Measurements from ENCODE around the gene TTC1.
"Not testable (repeated sequence)": the region's sequence is repeated elsewhere in the genome, so short reads cannot be mapped to it uniquely, and the experiment has no call there.

TTC1 gene

DNA sequence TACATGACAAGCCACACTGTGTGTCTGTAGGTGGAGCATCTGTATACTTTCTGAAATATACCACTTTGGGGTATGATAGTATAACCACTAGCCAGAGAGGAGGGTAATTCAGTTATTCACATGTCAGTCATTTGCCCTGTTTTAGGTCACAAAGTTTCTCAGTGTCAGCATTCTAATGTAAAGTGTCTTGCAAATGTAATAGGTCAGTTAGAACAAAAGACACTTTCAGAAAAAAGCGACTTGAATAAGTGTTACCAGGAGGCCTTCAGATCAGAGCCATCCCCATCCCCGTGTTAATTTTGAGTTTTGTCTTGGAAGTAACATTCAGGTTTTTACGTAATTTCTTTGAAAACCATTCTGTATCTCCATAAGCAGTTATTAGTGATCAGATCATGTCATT lies 33.7 kb downstream of the TTC1 start:
- no peak for DNase-seq (ENCODE audit: low spot score)

DNA sequence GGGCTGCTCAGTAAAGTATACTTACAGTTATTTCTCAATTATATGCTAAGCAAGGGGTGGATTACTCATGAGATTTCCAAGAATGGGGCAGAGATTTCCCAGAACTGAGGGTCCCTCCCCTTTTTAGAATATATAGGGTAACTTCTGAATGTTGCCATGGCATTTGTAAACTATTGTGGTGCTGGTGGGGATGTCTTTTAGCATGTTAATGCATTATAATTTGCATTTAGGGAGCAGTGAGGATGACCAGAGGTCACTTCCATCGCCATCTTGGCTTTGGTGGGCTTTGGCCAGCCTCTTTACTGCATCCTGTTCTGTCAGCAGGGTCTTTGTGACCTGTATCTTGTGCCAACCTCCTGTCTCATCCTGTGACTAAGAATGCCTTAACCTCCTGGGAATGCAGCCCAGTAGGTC lies 35.5 kb downstream of the TTC1 start:
- DNase-seq (ENCODE audit: low spot score): no peak

DNA sequence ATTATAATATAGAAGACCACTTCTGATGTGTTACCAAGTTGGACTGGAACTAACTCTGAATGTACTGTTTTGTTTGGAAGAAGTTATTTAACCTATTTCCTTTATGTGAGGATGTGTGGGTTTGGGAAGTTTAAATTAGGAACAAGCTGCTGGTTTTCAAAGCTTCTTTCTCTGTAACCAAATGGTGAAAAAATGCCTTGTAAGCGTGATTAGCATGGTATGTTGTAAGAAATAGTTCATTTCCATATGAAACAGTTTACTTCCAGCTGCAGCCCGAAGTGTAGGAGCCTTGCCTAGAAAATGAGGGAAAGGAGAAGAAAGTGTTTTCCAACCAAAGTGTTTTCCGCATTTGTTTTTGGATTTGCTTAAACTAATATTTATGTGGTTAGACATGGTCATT lies 36.0 kb downstream of the TTC1 start:
- DNase-seq (ENCODE audit: low spot score): no peak

DNA sequence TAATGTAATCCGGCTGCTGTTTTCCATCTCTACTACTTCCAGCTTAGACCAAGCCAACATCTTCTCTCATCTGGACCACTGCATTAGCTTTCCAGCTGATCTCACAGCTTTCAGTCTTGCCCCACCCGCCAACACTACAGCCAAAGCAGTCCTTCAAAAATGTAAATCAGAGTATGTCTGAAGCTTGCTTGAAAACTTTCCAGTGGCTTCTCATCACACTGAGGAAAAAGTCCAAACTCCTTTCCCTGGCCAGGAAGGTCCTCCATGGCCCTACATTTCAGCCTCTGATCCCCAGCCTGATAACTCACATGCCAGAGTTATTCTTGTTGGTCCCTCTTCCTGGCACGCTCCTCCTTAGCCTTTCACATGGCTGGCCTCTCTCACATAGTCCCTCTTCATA lies 38.5 kb downstream of the TTC1 start:
- no peak for DNase-seq (ENCODE audit: low spot score)

DNA sequence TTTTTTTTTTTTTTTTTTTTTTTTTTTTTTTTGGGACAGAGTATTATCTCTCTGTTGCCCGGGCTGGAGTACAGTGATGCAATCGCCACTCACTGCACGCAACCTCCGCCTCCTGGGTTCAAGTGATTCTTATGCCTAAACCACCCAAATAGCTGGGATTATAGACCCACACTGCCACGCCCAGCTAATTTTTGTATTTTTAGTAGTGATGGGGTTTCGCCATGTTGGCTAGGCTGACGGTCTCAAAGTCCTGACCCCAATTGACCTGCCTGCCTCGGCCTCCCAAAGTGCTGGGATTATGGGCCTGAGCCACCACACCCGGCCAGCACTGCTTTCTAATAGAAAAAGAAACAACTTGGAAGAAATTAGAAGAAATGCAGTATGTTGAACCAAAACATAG lies 39.2 kb downstream of the TTC1 start:
- DNase-seq (ENCODE audit: low spot score): no peak

DNA sequence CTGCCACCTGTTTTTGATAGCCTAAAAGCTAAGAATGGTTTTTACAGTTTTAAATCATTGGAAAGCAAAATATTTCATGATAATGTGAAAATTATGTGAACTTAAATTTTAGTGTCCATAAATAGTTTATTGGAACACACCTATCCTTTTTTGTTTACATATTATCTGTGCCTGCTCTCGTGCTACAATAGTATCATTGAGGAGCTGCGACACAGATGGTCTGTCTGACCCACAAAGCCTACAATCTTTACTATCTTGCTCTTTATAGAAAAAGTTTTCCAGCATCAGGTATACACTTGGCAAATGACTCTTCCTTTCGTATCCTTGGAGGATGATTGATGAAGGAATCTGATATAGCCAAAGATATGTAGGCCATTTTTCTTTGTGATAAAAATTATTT lies 40.2 kb downstream of the TTC1 start:
- DNase-seq (ENCODE audit: low spot score): no peak

DNA sequence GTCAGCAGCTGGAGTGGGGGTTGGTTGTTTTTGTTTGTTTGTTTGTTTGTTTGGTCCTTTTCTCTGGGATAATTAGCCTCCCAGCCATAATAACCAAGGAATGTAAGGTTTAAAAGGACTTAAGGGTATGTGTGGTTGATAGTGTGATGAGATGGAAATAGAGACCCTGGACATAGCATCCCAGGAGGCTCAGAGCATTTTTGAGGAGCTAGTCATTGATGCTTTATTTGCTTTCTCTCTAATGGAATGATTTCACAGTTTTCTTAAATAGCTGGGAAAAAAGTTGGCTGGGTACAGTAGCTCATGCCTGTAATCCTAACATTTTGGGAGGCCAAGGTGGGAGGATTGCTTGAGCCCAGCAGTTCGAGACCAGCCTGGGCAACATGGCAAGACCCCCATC lies 45.1 kb downstream of the TTC1 start:
- DNase-seq (ENCODE audit: low spot score): no peak

DNA sequence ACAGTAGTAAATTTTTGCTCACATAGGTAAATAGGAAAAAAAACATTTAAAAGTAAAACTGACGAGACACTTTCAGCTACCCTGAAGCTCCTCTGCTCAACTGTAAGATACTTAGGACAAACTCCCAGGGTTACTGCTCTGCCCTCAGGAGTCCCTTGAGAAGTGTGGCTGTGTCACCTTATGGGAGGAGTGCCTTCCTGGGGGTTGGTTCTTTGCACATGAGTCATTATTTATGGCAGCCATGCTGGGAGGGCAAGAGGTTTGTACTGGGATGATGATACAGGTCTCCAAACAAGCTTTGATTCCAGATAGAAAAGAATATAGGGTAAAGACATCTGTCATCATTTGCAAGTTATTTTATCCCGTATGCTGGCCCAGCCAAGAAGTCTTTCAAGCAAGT lies 45.9 kb downstream of the TTC1 start:
- DNase-seq (ENCODE audit: low spot score): no peak

DNA sequence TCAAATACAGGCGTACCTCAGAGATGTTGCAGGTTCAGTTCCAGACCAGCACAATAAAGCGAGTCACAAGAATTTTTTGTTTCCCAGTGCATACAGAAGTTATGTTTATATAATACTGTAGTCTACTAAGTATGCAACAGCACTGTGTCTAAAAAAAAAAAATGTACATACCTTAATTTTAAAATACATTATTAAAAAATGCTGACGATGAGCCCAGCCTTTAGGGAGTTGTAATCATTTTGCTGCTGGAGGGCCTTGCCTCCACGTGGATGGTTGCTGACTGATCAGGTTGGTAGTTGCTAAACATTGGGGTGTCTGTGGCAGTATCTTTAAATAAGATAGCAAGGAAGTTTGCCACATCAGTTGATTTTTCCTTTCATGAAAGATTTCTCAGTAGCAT lies 48.3 kb downstream of the TTC1 start:
- DNase-seq (ENCODE audit: low spot score): no peak

DNA sequence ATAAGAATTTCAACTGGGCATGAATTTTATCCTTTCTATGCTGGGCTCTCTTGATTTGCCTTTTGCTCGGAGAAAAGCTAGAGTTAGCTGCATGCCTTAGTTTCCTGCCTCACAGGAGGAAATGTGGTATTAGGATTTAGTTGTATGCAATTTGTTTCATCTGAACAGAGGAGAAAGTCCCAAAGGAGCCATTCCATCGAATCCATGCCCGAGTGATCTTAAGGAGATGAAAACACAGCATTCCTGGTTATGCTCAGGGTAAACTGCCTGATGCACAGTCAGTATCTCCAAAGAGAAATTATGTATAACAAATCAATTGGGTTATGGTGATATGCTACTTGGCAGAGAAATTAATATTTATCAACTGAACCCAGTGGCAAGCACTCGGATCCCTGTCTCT lies 51.1 kb downstream of the TTC1 start:
- no peak for DNase-seq (ENCODE audit: low spot score)

DNA sequence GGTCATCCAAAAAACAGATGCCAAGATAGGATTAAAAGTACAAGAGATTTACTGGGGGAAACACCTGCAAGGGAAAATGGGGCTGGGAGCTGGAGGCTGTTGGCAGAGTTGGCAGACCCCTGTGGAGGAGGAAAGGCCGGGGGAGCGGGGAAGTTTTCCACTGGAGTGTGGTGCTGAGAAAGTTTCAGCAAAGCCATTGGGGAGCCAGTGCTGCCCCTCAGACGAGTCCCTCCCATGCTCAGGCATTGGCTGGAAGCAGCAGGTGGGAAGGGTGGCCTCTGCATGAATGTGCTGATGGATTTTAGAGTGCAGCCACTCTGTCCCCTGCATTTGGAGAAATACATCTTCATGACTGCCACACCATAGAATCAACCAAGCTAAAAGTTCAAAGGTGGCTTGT lies 52.8 kb downstream of the TTC1 start:
- DNase-seq (ENCODE audit: low spot score): no peak

DNA sequence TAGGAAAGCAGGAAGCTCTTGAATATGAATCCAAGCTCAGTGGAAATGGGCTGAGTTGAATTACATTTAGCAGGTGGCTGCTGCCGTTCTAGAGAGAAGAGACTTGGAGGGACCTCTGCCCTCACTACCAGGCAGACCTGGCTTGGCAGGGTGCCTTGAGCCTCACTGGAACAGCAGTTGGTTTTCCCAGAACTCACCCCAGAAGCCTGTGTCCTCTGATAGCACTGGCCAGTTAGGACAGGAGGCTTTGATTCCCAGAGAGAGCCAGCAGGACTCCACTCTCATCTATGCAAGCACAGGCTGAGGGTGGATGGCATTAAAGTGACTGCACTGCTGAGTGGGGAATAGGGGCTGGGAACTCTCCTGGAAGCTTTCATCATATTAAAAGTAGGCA lies 55.5 kb downstream of the TTC1 start:
- DNase-seq (ENCODE audit: low spot score): no peak

DNA sequence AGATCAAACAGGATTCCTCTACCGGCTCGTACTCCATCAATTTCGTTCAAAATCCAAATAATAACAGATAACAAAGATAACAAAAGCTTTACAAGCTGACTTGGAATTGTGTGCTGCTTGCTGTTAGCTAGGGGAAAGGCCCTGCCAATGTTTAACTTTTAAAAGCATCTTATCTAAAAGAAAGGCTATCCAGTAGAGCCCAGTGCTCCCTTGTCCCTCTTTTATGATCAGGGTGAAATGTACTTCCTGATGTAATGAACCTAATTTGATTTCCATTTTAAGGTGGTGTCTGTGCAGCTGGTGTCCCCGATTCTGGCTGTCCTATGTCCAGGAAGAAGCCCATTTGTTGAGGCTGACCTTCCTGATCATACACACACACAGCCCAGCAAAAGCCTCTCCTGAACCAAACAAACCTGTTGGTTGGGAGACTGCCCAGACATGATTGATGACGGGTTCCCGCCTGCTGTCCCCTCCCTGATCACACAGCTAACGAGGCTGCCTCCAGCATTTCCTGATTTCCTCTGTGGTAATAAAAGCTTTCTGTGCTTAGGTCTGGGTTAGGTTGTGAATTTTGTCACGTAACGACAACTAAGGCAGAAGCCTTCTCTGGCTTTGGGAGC lies 56.2 kb downstream of the TTC1 start:
- no peak for DNase-seq (ENCODE audit: low spot score)

DNA sequence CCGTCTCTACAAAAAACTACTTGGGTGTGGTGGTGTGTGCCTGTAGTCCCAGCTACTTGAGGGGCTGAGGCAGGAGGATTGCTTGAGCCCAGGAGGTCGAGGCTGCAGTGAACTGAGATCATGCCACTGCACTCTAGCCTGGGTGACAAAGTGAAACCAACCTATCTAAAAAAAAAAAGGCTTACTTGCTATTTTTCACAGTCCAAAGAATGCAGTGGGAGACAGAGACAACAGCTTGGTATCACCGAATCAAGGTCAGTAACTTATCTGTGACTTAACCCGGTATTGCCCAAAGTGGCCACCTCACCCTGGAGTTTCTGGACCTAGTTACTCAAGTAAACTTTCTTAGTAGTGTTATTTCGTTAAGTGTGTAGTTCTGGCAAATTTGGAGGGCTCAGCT lies 60.2 kb downstream of the TTC1 start:
- not testable (repeated sequence) for DNase-seq (ENCODE audit: low spot score)

DNA sequence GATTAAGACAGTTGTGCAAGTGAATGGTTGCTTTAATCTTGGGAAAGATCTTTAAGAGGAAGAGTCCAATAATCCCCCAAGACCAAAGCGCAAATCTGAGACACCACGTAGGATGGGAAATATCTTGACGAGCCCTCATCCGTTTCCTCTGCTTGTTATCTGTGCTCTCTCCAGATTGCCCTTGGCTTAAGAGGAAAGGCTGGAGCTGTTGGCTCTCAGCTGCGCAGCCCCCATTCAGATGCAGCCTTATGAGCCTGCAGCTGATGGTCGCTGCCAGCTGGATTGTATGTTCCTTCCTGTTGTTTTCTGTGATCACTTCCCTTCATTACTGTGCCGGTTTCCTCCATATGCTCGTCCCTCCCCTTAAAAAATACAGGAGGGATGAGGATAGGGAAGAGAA lies 62.6 kb downstream of the TTC1 start:
- no peak for DNase-seq (ENCODE audit: low spot score)

DNA sequence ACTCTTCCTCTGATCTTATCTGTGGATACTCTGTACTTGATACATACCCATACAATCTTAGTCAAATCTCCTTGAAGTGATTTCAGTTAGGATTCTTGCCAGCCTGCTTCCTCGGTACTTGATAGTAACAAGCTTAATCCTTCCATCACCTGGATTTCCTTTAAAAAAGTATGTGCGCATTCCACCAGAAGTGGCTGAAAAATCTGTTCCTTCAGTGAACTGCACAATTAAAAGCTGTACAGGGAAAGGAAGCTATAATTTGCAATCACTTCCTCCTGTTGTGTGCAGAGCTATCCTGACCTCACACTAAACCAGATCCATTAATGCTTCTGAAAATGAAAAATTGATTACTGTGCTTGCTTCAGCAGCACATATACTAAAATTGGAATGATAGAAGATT lies 63.0 kb downstream of the TTC1 start:
- DNase-seq (ENCODE audit: low spot score): no peak

DNA sequence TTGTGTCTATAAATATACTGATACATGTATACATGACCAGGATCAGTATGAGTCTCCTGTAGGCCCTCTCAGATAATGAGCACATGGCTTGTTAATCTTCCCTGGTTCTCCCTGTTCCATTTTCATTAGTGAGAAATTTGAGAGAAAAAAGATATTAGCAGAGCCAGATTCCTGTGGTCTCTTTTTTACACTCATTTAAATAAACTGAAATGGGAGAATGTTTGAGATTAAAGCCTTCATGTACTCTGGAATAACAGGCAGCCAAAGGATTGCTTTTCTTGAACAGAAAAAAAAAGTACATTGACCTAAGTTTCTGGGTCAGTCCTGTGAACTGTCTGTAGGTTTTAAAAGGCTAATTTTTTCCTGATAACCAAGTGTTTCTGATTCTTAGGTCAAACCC lies 66.1 kb downstream of the TTC1 start:
- DNase-seq (ENCODE audit: low spot score): no peak

DNA sequence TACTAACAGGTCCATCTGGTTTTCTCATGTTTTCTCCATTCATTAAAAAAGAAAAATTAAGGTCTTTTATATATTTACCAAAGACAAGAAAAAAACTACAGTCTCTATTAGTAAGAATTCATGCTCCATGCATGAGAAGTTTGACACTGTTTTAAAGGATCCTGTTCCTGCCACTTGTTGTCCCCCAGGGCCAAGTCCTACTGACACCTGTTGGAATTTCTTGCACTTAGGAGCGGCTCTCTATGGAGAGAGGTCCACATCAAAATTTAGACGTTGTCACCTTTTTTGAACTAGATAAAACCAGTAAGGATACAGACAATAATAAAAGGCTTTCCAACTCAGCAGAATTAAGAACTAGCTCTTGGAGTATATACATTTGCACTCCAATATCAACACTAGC lies 68.1 kb downstream of the TTC1 start:
- DNase-seq (ENCODE audit: low spot score): no peak

DNA sequence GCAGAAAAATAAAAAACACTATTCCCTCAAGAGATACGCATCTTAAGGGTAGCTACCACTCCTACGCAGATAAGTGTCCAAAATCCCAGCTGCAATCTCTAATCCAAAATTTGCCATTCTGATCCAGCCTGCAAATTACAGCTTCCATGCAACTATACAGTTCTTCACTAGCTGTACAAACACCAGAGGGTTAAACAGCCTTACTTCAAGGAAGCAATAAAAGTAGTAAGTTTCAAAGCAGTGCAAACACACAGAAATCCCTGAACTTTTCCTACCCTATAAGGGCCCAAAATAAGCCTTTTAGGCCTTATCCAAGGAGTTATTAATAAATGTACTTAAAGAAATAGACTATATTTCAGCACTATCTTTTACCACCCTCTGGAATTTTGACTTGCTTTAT lies 70.8 kb downstream of the TTC1 start:
- no peak for DNase-seq (ENCODE audit: low spot score)

DNA sequence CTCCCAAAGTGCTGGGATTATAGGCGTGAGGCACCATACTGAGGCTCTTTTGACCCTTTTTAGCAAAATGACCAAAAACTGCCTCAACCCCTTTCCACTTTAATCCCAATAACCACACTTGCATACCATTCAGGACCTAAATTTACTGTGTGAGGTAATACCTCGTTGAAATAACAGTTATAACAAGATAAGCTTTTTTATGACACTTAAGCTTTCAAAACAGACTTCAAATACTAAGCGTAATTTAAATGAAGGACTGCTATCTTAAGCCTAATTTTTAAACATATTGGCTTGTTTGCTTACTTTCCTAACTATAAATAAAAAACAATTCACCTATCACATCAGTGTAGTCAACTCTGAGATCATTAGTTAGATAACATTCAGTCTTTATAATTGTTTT lies 72.6 kb downstream of the TTC1 start:
- DNase-seq (ENCODE audit: low spot score): no peak

DNA sequence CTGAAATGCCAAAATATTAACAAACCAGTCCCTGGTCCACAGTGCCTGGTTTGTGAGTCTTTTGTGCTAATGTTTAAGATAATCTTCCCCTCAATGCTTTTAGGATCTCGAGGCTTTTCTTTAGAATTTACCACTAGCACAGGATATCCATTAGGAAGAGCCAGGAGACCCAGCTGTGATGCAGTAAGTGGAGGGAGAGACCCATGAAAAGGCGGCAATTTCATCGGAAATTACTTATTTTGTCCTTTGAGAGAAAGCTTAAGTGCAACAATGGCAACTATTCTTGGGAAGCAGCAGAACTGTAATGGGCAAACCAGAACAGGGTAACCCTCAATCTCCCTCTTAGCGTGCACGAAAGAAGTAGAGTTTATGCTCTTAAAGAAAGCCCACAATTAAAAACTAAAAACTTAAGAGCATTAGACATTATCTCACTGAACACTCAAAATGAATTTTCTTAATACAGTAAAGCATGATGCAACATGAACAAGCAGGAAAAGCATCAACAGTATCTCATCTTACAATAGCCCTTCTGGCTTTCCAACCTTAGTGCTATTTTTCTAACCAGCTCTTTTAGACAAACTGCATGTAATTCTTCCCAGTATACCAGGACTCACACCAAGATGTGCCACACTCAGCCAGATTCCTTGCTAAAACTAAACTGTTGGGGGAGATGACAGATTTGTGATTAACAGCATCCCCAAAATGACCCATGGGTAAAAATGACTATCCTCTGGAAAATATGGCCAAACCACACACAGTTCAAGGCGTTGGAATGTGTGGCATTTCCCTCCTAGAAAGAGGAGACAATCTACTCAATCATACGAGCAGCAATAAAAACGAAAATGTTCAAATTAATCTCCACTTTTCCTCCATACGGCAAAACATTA lies 73.9 kb downstream of the TTC1 start:
- DNase-seq (ENCODE audit: low spot score): no peak

DNA sequence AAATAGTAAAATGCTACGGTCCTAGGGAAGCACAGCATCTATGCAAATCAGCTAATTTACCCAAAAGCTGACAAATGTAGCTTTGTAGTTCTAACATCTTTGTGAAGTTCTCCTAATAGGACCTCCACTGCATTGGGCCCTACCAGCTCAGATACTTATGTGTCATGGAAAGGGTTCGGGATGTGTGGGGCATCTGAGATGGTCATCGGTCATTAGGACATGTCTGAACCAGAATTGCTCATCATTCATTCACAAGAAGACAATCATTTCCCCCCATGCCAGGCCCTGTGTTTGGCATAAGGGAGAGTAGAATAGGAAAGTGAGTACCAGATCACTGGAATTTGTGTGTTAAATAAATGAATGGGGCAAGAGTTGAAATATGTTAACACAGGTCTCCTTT lies 74.6 kb downstream of the TTC1 start:
- DNase-seq (ENCODE audit: low spot score): no peak

DNA sequence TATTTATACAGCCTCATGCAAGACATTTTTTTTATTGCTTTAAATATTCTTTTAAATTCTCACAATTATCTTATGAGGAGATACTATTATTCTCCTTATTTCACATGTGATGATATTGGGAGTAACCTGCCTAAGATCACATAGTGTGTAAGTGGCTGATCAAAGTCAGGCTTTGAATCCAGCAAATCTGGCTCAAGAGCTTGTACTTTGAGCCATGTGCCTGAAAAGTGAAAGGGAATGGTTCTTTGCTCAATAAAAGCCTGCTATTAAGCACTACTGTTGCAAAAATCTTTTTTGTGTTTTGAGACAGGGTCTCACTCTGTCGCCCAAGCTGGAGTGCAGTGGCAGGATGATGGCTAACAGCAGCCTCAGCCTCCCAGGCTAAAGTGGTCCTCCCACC lies 75.2 kb downstream of the TTC1 start:
- no peak for DNase-seq (ENCODE audit: low spot score)

DNA sequence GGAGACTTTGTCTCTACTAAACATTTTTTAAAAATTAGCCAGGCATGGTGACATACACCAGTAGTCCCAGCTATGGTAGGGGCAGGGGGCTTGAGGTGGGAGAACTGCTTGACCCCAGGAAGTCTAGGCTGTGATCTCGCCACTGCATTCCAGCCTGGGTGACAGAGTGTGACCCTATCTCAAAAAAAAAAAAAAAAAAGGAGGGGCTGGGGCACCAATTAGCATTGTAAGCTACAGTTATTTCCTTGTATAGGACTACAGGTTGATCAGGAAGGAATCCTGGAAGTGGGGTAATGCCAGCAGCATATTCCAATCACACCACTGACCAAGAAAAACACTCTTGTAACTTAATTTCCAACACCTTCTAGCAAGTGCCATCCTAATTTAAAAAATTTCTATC lies 78.3 kb downstream of the TTC1 start:
- DNase-seq (ENCODE audit: low spot score): no peak
